H1 (cell line): ENCODE data around the gene DNAAF5. TPM values are rescaled to one million over a fixed set of nuclear protein-coding genes. Genes with fewer than 3 reads are reported as not detected.

ENCODE experiments used
- CTCF ChIA-PET: fragments of 300-600 bp; sonication (Branson Sonifier 250); formaldehyde crosslinking; loops from one replicate; lab custom pipeline; 2021; ENCODE audit not compliant: partially characterized antibody; lab: Charles Lee
- POLR2A ChIA-PET: fragments of 300-600 bp; sonication (Branson Sonifier 250); formaldehyde crosslinking; loops from one replicate; lab custom pipeline; 2021; ENCODE audit warnings: inconsistent platforms; ENCODE audit not compliant: partially characterized antibody; lab: Charles Lee
- DNase-seq, 2 experiments: peaks; one replicate each; pipeline versions ENCODE4 v3.0.0 to v3.0.0-alpha.2; 2010 to 2022; ENCODE audit warnings: low spot score in 2 of 2, low read depth in 1 of 2, mixed read lengths in 1 of 2
- FAIRE-seq: peaks from 2 replicates; lab custom pipeline; 2011; peaks lifted over from hg19 to GRCh38; lab: Jason Lieb, UNC
- H2AFZ ChIP-seq: 2 replicates; pipeline ENCODE4 v1.8.1; 2012; ENCODE audit warnings: low read length, inconsistent platforms
- H2AK5ac ChIP-seq: 2 replicates; pipeline ENCODE4 v1.6.1; 2013; ENCODE audit warnings: low read depth, low read length
- H2BK120ac ChIP-seq: replicated peaks from 2 replicates; pipeline ENCODE3; 2013; ENCODE audit warnings: low read depth, low read length, inconsistent platforms
- H2BK12ac ChIP-seq: 2 replicates; pipeline ENCODE4 v1.6.1; 2013; ENCODE audit warnings: low read depth, low read length
- H2BK15ac ChIP-seq: 2 replicates; pipeline ENCODE4 v1.6.1; 2013; ENCODE audit warnings: low read length
- H2BK20ac ChIP-seq: 2 replicates; pipeline ENCODE4 v1.6.1; 2013; ENCODE audit warnings: low read length
- H2BK5ac ChIP-seq: 2 replicates; pipeline ENCODE4 v1.6.1; 2013; ENCODE audit warnings: low read depth, low read length
- H3K14ac ChIP-seq: 2 replicates; pipeline ENCODE4 v1.6.1; 2013; ENCODE audit warnings: inconsistent platforms; ENCODE audit not compliant: insufficient read length
- H3K18ac ChIP-seq: 2 replicates; pipeline ENCODE4 v1.6.1; 2013; ENCODE audit warnings: low read length; ENCODE audit errors: extremely low read depth
- H3K23ac ChIP-seq: 2 replicates; pipeline ENCODE4 v1.6.1; 2013; ENCODE audit warnings: inconsistent platforms; ENCODE audit not compliant: insufficient read length
- H3K23me2 ChIP-seq: 2 replicates; pipeline ENCODE4 v1.6.1; 2013; ENCODE audit warnings: low read depth, low read length
- H3K27ac ChIP-seq: 2 replicates; pipeline ENCODE4 v1.6.1; 2011; ENCODE audit warnings: low read depth, low read length, inconsistent platforms
- H3K27me3 ChIP-seq, 4 experiments: replicated peaks in 1 of 4; 1 replicate in 1 of 4; 2 replicates in 3 of 4; pipeline versions ENCODE4 v1.6.1 to v1.8.1; 2011 to 2013; ENCODE audit warnings: low read length in 3 of 4, mild to moderate bottlenecking in 3 of 4, inconsistent platforms in 2 of 4, mixed read lengths in 2 of 4, moderate library complexity in 1 of 4; ENCODE audit not compliant: control insufficient read depth in 3 of 4, insufficient read depth in 3 of 4; ENCODE audit errors: extremely low read depth in 1 of 4
- H3K36me3 ChIP-seq, 4 experiments: 2 replicates each; pipeline versions ENCODE4 v1.6.1 to v1.8.1; 2011 to 2013; ENCODE audit warnings: mild to moderate bottlenecking in 4 of 4, low read length in 3 of 4, moderate library complexity in 2 of 4, control low read depth in 1 of 4, inconsistent platforms in 1 of 4; ENCODE audit not compliant: insufficient read depth in 4 of 4, control insufficient read depth in 2 of 4
- H3K4ac ChIP-seq: replicated peaks from 2 replicates; pipeline ENCODE3; 2013; ENCODE audit warnings: low read length, low read depth, mixed read lengths, inconsistent platforms; ENCODE audit not compliant: insufficient read length
- H3K4me1 ChIP-seq, 4 experiments: replicated peaks in 1 of 4; 1 replicate in 1 of 4; 2 replicates in 3 of 4; pipeline versions ENCODE4 v1.6.1 to v1.8.1; 2011 to 2013; ENCODE audit warnings: low read length in 3 of 4, inconsistent platforms in 2 of 4, mixed read lengths in 1 of 4; ENCODE audit not compliant: insufficient read depth in 4 of 4, control insufficient read depth in 3 of 4
- H3K4me2 ChIP-seq, 2 experiments: 2 replicates each; pipeline versions ENCODE4 v1.6.1 to v1.8.1; 2011 to 2013; ENCODE audit warnings: low read depth in 2 of 2, low read length in 2 of 2, control low read depth in 1 of 2, inconsistent platforms in 1 of 2, mild to moderate bottlenecking in 1 of 2; ENCODE audit not compliant: insufficient read depth in 1 of 2
- H3K4me3 ChIP-seq, 4 experiments: fragments of 200-600, 300-600 bp in 1 of 4; sonication (generic), shearing (Covaris generic), sonication (Bioruptor Twin) in 1 of 4; 2 replicates each; pipeline versions ENCODE4 v1.5.1 to v1.8.1; 2011 to 2016; ENCODE audit warnings: low read length in 4 of 4, low read depth in 3 of 4, control low read depth in 2 of 4, inconsistent platforms in 2 of 4, mild to moderate bottlenecking in 2 of 4, mixed read lengths in 1 of 4, moderate library complexity in 1 of 4; ENCODE audit not compliant: insufficient read depth in 2 of 4; ENCODE audit errors: extremely low read depth in 1 of 4
- H3K56ac ChIP-seq: replicated peaks from 2 replicates; pipeline ENCODE3; 2013; ENCODE audit warnings: low read depth, mild to moderate bottlenecking, mixed read lengths, low read length, inconsistent platforms; ENCODE audit not compliant: insufficient read length
- H3K79me1 ChIP-seq: 2 replicates; pipeline ENCODE4 v1.6.1; 2013; ENCODE audit warnings: low read depth, low read length, control low read depth
- H3K79me2 ChIP-seq, 2 experiments: 2 replicates each; pipeline versions ENCODE4 v1.6.1 to v1.8.1; 2012 to 2013; ENCODE audit warnings: low read length in 2 of 2, mild to moderate bottlenecking in 2 of 2, inconsistent platforms in 1 of 2; ENCODE audit not compliant: insufficient read depth in 2 of 2, control insufficient read depth in 1 of 2
- H3K9ac ChIP-seq, 4 experiments: replicated peaks in 1 of 4; 1 replicate in 1 of 4; 2 replicates in 3 of 4; pipeline versions ENCODE4 v1.6.1 to v1.8.1; 2011 to 2013; ENCODE audit warnings: low read depth in 3 of 4, low read length in 3 of 4, control low read depth in 2 of 4, mild to moderate bottlenecking in 2 of 4, moderate library complexity in 2 of 4, inconsistent platforms in 1 of 4; ENCODE audit errors: extremely low read depth in 1 of 4
- H3K9me3 ChIP-seq, 2 experiments: 2 replicates each; pipeline versions ENCODE4 v1.6.1 to v1.8.1; 2012 to 2013; ENCODE audit warnings: mild to moderate bottlenecking in 2 of 2, moderate library complexity in 2 of 2, control low read depth in 1 of 2, inconsistent platforms in 1 of 2, low read depth in 1 of 2, low read length in 1 of 2, mixed read lengths in 1 of 2; ENCODE audit not compliant: insufficient read depth in 2 of 2
- H4K20me1 ChIP-seq, 2 experiments: replicated peaks in 1 of 2; 2 replicates each; pipeline versions ENCODE3 to v1.8.1; 2011 to 2013; ENCODE audit warnings: inconsistent platforms in 2 of 2, low read length in 2 of 2, mild to moderate bottlenecking in 1 of 2; ENCODE audit not compliant: insufficient read depth in 2 of 2, control insufficient read depth in 1 of 2
- H4K5ac ChIP-seq: 2 replicates; pipeline ENCODE4 v1.6.1; 2013; ENCODE audit warnings: low read length, low read depth, mixed read lengths, inconsistent platforms; ENCODE audit not compliant: insufficient read length
- H4K8ac ChIP-seq: 2 replicates; pipeline ENCODE4 v1.8.0; 2013; ENCODE audit warnings: mild to moderate bottlenecking, moderate library complexity, low read length, inconsistent platforms; ENCODE audit not compliant: insufficient read depth; ENCODE audit errors: extremely low read depth
- H4K91ac ChIP-seq: replicated peaks from 2 replicates; pipeline ENCODE3; 2013; ENCODE audit warnings: low read length, mixed read lengths, inconsistent platforms; ENCODE audit not compliant: insufficient read length
- JUND ChIP-seq: IDR thresholded peaks from 2 replicates; pipeline ENCODE4 v1.6.1; 2011; ENCODE audit warnings: mild to moderate bottlenecking, improper control_type of control experiment, low read length
- NRF1 ChIP-seq: IDR thresholded peaks from 2 replicates; pipeline ENCODE4 v1.6.1; 2011; ENCODE audit warnings: mild to moderate bottlenecking, low read depth, low read length, improper control_type of control experiment
- SIX5 ChIP-seq: IDR thresholded peaks from 2 replicates; pipeline ENCODE4 v1.6.1; 2011; ENCODE audit warnings: mild to moderate bottlenecking, low read depth, low read length
- SP4 ChIP-seq: IDR thresholded peaks from 2 replicates; pipeline ENCODE4 v1.6.1; 2012; ENCODE audit warnings: low read length, inconsistent platforms
- TEAD4 ChIP-seq: IDR thresholded peaks from 2 replicates; pipeline ENCODE4 v1.6.1; 2012; ENCODE audit warnings: low read depth, low read length, inconsistent platforms, mixed read lengths
- WGBS, 2 experiments: shearing (Covaris generic) in 1 of 2; methylation state at CpG; one replicate each; pipeline versions ENCODE4 v1.1.6 to v1.1.7; 2013 to 2015; ENCODE audit warnings: low lambda C conversion rate in 2 of 2, mixed read lengths in 2 of 2, inconsistent platforms in 1 of 2, low coverage in 1 of 2, missing lambda C conversion rate in 1 of 2; ENCODE audit not compliant: insufficient replicate concordance in 2 of 2, insufficient coverage in 1 of 2, insufficient read length in 1 of 2; ENCODE audit errors: extremely low coverage in 1 of 2, missing lambda C conversion rate in 1 of 2; 5-methylcytosine and 5-hydroxymethylcytosine counted together
- polyA plus RNA-seq, 7 experiments: library from polyadenylated mRNA; depleted of rRNA in 3 of 7; stranded (reverse) in 5 of 7; unstranded in 2 of 7; fragments of >200 nt in 5 of 7; fragments of 200-250 nt in 2 of 7; gene quantifications; 1 replicate in 5 of 7; 2 replicates in 1 of 7; 4 replicates in 1 of 7; pipeline versions ENCODE4 v1.2.1 to v1.2.3, GENCODE V29; 2011 to 2013; ENCODE audit warnings: missing spikeins in 2 of 7, mixed read lengths in 2 of 7
- total RNA-seq: library from RNA; stranded (reverse); fragmentation: NEBNext Ultra II Directional; extraction: Animal tissue kit (Norgen Biotek cat#: 25700); gene quantifications from 2 replicates; pipeline ENCODE4 v1.2.1, GENCODE V29; 2021

DNAAF5 gene
- total and polyA plus RNA-seq, 2 of the 8 experiments (the other 6 are each of a cell fraction or from before 2014, with no cell fraction given): 55.1 to 95.9 TPM

DNA sequence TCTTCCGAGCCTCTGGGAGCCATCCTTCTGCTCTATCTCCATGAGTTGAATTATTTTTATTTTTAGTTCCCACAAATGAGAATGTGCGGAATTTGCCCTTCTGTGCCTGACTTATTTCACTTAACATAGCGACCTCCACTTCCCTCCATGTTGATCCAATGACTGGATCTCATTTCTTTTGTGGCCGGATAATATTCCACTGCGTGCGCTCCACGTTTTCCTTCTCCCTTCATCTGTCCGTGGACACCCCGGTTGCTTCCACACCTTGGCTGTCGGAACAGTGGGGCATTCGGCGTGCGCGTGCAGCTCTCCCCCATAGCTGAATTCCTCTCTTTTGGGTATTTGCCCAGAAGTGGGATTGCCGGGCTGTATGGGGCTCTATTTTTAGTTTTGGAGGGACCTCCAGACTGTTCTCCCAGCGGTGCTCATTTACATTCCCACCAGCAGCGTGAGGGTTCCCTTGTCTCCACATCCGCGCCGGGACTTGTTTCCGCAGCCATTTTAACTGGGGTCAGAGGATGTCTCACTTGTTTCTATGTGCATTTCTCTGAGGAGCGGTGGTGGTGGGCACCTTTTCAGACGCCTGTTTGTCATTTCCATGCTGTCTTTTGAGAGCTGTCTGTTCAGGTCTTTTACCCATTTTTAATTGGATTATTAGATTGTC lies 54.8 kb downstream of the DNAAF5 start:
- no peak overlapping the region for H3K56ac ChIP-seq
- H3K9ac ChIP-seq: no peak overlapping the region
- no peak overlapping the region for H2AK5ac ChIP-seq
- H4K91ac ChIP-seq: no peak overlapping the region
- no peak overlapping the region for H3K14ac ChIP-seq
- H3K9me3 ChIP-seq: no peaks in the 10 kb centered on the region
- H2BK15ac ChIP-seq: no peak overlapping the region
- ChIA-PET POLR2A (no interaction called here), CTCF (interaction anchor here (0.8 to 0.9 kb wide), 4 partner anchors 91 to 486 kb away, joined by 3 to 4 read pairs (median 4); no protein-coding TSS in a partner anchor)
- H3K36me3 ChIP-seq: peaks cover 12 to 51% (median 20%) of the 10 kb centered on the region in 4 experiments; a peak in 7 of 8 replicates
- TF ChIP-seq SP4 (no peak), JUND (no peak), TEAD4 (no peak), NRF1 (no peak), SIX5 (no peak)
- no peak overlapping the region for H2BK20ac ChIP-seq
- peaks cover 0 to 4% of the 10 kb centered on the region in 2 experiments for H4K20me1 ChIP-seq
- H3K27me3 ChIP-seq: no peaks in the 10 kb centered on the region
- H3K4me2 ChIP-seq: no peak overlapping the region
- H3K27ac ChIP-seq: no peak overlapping the region
- H3K79me1 ChIP-seq: no peaks in the 10 kb centered on the region; the same call in 1 of the 2 replicates
- no peak overlapping the region for H2BK5ac ChIP-seq
- WGBS, 2 experiments: 91% methylated on average over 23 of the region's 23 CpGs; no CpG with 5 or more reads in 1 of the 2 experiments
- H2AFZ ChIP-seq: no peak overlapping the region
- H4K5ac ChIP-seq: no peak overlapping the region
- FAIRE-seq (no peak), DNase-seq (no peak)
- no peak overlapping the region for H3K4ac ChIP-seq
- no peaks in the 10 kb centered on the region for H3K4me1 ChIP-seq
- H3K23me2 ChIP-seq: no peaks in the 10 kb centered on the region
- no peak overlapping the region for H3K18ac ChIP-seq
- H4K8ac ChIP-seq: no peak overlapping the region
- H2BK120ac ChIP-seq: no peak overlapping the region
- no peak overlapping the region for H2BK12ac ChIP-seq
- H3K79me2 ChIP-seq: no peaks in the 10 kb centered on the region
- H3K23ac ChIP-seq: no peak overlapping the region
- no peak overlapping the region for H3K4me3 ChIP-seq
